Measurements from ENCODE around the gene SLC6A7. TPM values are rescaled to one million over a fixed set of nuclear protein-coding genes. Genes with fewer than 3 reads are reported as not detected.

SLC6A7 gene
- total RNA-seq, 4 donors from 2014 or later, result not detected

GRCh38 chr5:150155258-150156026 lies 34.4 kb upstream of the SLC6A7 start, which contains the start of gene PDGFRB:
Gene PDGFRB (minus strand): TSS chr5:150155845. CDS start chr5:150137047, 18,798 bp downstream.
- H3K4me1 ChIP-seq, result peaks cover 0 to 71% (median 25%) of the 10 kb centered on the region in 3 donors
- 3% methylated on average over 8 of the region's 17 CpGs; no CpG with 5 or more reads in 1 of the 2 donors for WGBS, 2 donors (ENCODE audit: low coverage in 1 of 2)
- peak within 1 kb of the TSS; percentile 63 to 66 for H3K4me3 ChIP-seq
- H3K27ac ChIP-seq, result peak within 1 kb of the TSS; percentile 81 to 93 (median 90)
- ATAC-seq, result peak; percentile 95
- peaks cover 0 to 17% of the 10 kb centered on the region in 2 donors for H3K36me3 ChIP-seq
- no peaks in the 10 kb centered on the region for H3K9me3 ChIP-seq
- H3K27me3 ChIP-seq, result no peaks in the 10 kb centered on the region
- TF ChIP-seq POLR2AphosphoS5 (IDR thresholded peaks at IDR 0.05) (peak; percentile 76), POLR2A (IDR thresholded peaks at IDR 0.05) (peak; percentile 76 to 82), EP300 (IDR thresholded peaks at IDR 0.05) (no peak), CTCF (IDR thresholded peaks at IDR 0.05) (peak in 1 of 4 experiments; percentile 8)

- H3K36me3 ChIP-seq, result peaks cover 0 to 12% of the 10 kb centered on the region in 2 donors
- 0 to 8% methylated on average over 2 to 7 of the region's 9 CpGs for WGBS, 2 donors (ENCODE audit: low coverage in 1 of 2)
- H3K4me3 ChIP-seq, result peak overlapping the region; percentile 63 to 66
- ATAC-seq, result no peak
- no peaks in the 10 kb centered on the region for H3K27me3 ChIP-seq
- H3K9me3 ChIP-seq, result no peaks in the 10 kb centered on the region
- TF ChIP-seq EP300 (IDR thresholded peaks at IDR 0.05) (no peak), POLR2A (IDR thresholded peaks at IDR 0.05) (no peak), POLR2AphosphoS5 (IDR thresholded peaks at IDR 0.05) (no peak), CTCF (IDR thresholded peaks at IDR 0.05) (no peak)
- peaks cover 0 to 69% (median 25%) of the 10 kb centered on the region in 3 donors for H3K4me1 ChIP-seq
- peak overlapping the region; percentile 81 to 93 (median 90) for H3K27ac ChIP-seq
These were observed 33.9 kb upstream of the SLC6A7 start for GRCh38 chr5:150156027-150156368.

GRCh38 chr5:150156540-150156939 lies 33.3 kb upstream of the SLC6A7 start:
- H3K4me3 ChIP-seq, result peak overlapping the region in 1 of 2 donors; percentile 63
- 58 to 76% methylated on average over 2 to 4 of the region's 4 CpGs for WGBS, 2 donors (ENCODE audit: low coverage in 1 of 2)
- no peak for ATAC-seq
- H3K4me1 ChIP-seq, result peaks cover 0 to 69% (median 23%) of the 10 kb centered on the region in 3 donors
- peaks cover 0 to 9% of the 10 kb centered on the region in 2 donors for H3K36me3 ChIP-seq
- TF ChIP-seq EP300 (IDR thresholded peaks at IDR 0.05) (no peak), CTCF (IDR thresholded peaks at IDR 0.05) (no peak), POLR2A (IDR thresholded peaks at IDR 0.05) (no peak), POLR2AphosphoS5 (IDR thresholded peaks at IDR 0.05) (no peak)
- peak overlapping the region; percentile 81 to 93 (median 90) for H3K27ac ChIP-seq
- H3K9me3 ChIP-seq, result no peaks in the 10 kb centered on the region
- H3K27me3 ChIP-seq, result no peaks in the 10 kb centered on the region

GRCh38 chr5:150157168-150157567 lies 32.7 kb upstream of the SLC6A7 start:
- Histone ChIP-seq H3K9me3 (no peaks in the 10 kb centered on the region), H3K36me3 (peaks cover 0 to 9% of the 10 kb centered on the region in 2 donors), H3K4me1 (peaks cover 0 to 69% (median 23%) of the 10 kb centered on the region in 3 donors), H3K27me3 (no peaks in the 10 kb centered on the region), H3K4me3 (no peak overlapping the region), H3K27ac (peak overlapping the region in 3 of 4 donors; percentile 89 to 93 (median 90))
- no peak for ATAC-seq
- TF ChIP-seq POLR2AphosphoS5 (IDR thresholded peaks at IDR 0.05), result no peak
- no peak for TF ChIP-seq EP300 (IDR thresholded peaks at IDR 0.05)
- no peak for TF ChIP-seq CTCF (IDR thresholded peaks at IDR 0.05)
- TF ChIP-seq POLR2A (IDR thresholded peaks at IDR 0.05), result no peak
- 41 to 68% methylated on average over 3 of the region's 3 CpGs for WGBS, 2 donors (ENCODE audit: low coverage in 1 of 2)

Measured in gastroesophageal sphincter (tissue), 4 donors.